Parathyroid adenoma (tissue), 2 donors: ENCODE measurements around the gene ZNF844.
"Not testable (repeated sequence)": the region's sequence is repeated elsewhere in the genome, so short reads cannot be mapped to it uniquely, and the experiment has no call there.

Source experiments
- H2AFZ ChIP-seq: fragments of 300-600 bp; sonication (generic); one replicate; pipeline ENCODE4 v1.7.0; 2017; ENCODE audit warnings: antibody characterized with exemption, mild to moderate bottlenecking
- H3K27ac ChIP-seq: fragments of 300-600 bp; sonication (generic); one replicate; pipeline ENCODE4 v1.7.0; 2017
- H3K27me3 ChIP-seq: fragments of 300-600 bp; sonication (generic); one replicate; pipeline ENCODE4 v1.7.0; 2017; ENCODE audit warnings: low read length; ENCODE audit not compliant: control insufficient read depth, insufficient read depth
- H3K36me3 ChIP-seq: fragments of 300-600 bp; sonication (generic); one replicate; pipeline ENCODE4 v1.7.0; 2017; ENCODE audit warnings: low read length; ENCODE audit not compliant: control insufficient read depth, insufficient read depth
- H3K4me1 ChIP-seq: fragments of 300-600 bp; sonication (generic); one replicate; pipeline ENCODE4 v1.7.0; 2017; ENCODE audit warnings: control low read depth
- H3K4me2 ChIP-seq: fragments of 300-600 bp; sonication (generic); one replicate; pipeline ENCODE4 v1.7.0; 2017; ENCODE audit warnings: low read length
- H3K4me3 ChIP-seq: fragments of 300-600 bp; sonication (generic); one replicate; pipeline ENCODE4 v1.7.0; 2017; ENCODE audit warnings: low read depth, low read length
- H3K79me2 ChIP-seq: fragments of 300-600 bp; sonication (generic); one replicate; pipeline ENCODE4 v1.7.0; 2017; ENCODE audit warnings: control low read depth
- H3K9ac ChIP-seq: fragments of 300-600 bp; sonication (generic); one replicate; pipeline ENCODE4 v1.7.0; 2017; ENCODE audit warnings: mild to moderate bottlenecking
- H3K9me3 ChIP-seq: fragments of 300-600 bp; sonication (generic); one replicate; pipeline ENCODE4 v1.7.0; 2017; ENCODE audit warnings: low read length; ENCODE audit not compliant: control insufficient read depth
- TF ChIP-seq, protein P1 (sequence below): fragments of 300-600 bp; sonication (generic); IDR thresholded peaks from one replicate; pipeline ENCODE4 v1.7.0; 2017; ENCODE audit warnings: antibody characterized with exemption, mild to moderate bottlenecking
- donor health status: primary hyperparathyroidism.

Gene ZNF844

DNA sequence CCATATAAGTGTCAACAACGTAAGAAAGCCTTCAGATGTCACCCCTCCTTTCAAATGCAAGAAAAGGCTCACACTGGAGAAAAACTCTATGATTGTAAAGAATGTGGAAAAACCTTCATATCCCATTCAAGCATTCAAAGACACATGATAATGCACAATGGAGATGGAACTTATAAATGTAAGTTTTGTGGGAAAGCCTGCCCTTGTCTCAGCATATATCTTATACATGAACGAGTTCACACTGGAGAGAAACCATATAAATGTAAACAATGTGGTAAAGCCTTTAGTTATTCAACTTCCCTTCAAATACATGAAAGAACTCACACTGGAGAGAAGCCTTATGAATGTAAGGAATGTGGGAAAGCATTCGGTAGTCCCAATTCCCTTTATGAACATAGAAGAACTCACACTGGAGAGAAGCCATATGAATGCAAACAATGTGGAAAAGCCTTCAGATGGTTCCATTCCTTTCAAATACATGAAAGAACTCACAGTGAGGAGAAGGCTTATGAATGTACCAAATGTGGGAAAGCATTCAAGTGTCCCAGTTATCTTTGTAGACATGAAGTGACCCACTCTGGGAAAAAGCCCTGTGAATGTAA, 11.1 kb downstream of the ZNF844 start:
- H3K27me3 ChIP-seq, result no peaks in the 10 kb centered on the region
- no peak overlapping the region for H2AFZ ChIP-seq
- peaks cover 44% of the 10 kb centered on the region for H3K36me3 ChIP-seq
- no peak overlapping the region for H3K9ac ChIP-seq
- TF ChIP-seq, protein P1, sequence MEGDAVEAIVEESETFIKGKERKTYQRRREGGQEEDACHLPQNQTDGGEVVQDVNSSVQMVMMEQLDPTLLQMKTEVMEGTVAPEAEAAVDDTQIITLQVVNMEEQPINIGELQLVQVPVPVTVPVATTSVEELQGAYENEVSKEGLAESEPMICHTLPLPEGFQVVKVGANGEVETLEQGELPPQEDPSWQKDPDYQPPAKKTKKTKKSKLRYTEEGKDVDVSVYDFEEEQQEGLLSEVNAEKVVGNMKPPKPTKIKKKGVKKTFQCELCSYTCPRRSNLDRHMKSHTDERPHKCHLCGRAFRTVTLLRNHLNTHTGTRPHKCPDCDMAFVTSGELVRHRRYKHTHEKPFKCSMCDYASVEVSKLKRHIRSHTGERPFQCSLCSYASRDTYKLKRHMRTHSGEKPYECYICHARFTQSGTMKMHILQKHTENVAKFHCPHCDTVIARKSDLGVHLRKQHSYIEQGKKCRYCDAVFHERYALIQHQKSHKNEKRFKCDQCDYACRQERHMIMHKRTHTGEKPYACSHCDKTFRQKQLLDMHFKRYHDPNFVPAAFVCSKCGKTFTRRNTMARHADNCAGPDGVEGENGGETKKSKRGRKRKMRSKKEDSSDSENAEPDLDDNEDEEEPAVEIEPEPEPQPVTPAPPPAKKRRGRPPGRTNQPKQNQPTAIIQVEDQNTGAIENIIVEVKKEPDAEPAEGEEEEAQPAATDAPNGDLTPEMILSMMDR, result no peak
- no peaks in the 10 kb centered on the region for H3K4me1 ChIP-seq
- H3K4me2 ChIP-seq, result no peak overlapping the region
- peaks cover 45% of the 10 kb centered on the region for H3K9me3 ChIP-seq
- no peak overlapping the region for H3K4me3 ChIP-seq
- H3K79me2 ChIP-seq, result no peaks in the 10 kb centered on the region
- no peak overlapping the region for H3K27ac ChIP-seq

DNA sequence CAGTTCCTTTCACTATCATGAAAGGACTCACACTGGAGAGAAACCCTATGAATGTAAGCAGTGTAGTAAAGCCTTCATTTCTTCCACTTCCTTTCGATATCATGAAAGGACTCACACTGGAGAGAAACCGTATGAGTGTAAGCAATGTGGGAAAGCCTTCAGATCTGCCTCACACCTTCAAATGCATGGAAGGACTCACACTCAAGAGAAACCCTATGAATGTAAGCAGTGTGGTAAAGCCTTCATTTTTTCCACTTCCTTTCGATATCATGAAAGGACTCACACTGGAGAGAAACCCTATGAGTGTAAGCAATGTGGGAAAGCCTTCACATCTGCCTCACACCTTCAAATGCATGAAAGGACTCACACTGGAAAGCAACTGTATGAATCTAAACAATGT, 11.8 kb downstream of the ZNF844 start:
- not testable (repeated sequence) for H3K27me3 ChIP-seq, H3K4me3 ChIP-seq, H3K9ac ChIP-seq, H3K79me2 ChIP-seq, H3K27ac ChIP-seq, H2AFZ ChIP-seq, H3K4me1 ChIP-seq, H3K4me2 ChIP-seq
- peaks cover 45% of the 10 kb centered on the region for H3K9me3 ChIP-seq
- peaks cover 46% of the 10 kb centered on the region for H3K36me3 ChIP-seq

DNA sequence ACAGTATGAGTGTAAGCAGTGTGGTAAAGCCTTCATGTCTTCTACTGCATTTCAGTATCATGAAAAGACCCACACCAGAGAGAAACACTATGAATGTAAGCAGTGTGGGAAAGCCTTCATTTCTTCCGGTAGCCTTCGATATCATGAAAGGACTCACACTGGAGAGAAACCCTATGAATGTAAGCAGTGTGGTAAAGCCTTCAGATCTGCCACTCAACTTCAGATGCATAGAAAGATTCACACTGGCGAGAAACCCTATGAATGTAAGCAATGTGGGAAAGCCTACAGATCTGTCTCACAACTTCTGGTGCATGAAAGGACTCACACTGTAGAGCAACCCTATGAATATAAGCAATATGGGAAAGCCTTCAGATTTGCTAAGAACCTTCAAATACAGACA, 12.8 kb downstream of the ZNF844 start:
- Histone ChIP-seq H3K27me3 (no peaks in the 10 kb centered on the region), H3K79me2 (no peaks in the 10 kb centered on the region), H2AFZ (no peak overlapping the region), H3K4me2 (no peak overlapping the region), H3K9ac (no peak overlapping the region), H3K4me3 (no peak overlapping the region), H3K36me3 (peaks cover 46% of the 10 kb centered on the region), H3K4me1 (no peaks in the 10 kb centered on the region), H3K27ac (no peak overlapping the region), H3K9me3 (peaks cover 45% of the 10 kb centered on the region)
- TF ChIP-seq, protein P1, result no peak

DNA sequence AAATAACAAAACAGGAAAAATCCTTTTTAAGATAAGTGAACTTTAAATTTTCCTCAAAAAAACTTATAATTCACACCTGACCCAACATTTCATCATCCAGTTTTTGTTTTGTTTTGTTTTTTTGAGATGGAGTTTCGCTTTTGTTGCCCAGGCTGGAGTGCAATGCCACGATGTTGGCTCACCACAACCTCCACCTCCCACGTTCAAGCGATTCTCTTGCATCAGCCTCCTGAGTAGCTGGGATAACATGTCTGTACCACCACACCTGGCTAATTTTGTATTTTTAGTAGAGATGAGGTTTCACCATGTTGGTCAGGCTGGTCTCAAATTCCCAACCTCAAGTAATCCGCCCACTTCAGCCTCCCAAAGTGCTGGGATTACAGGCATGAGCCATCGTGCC, 18.8 kb downstream of the ZNF844 start:
- H3K4me2 ChIP-seq, H3K9ac ChIP-seq, H3K9me3 ChIP-seq, H3K4me3 ChIP-seq, H3K27ac ChIP-seq, H2AFZ ChIP-seq, H3K79me2 ChIP-seq, H3K27me3 ChIP-seq, H3K4me1 ChIP-seq, H3K36me3 ChIP-seq: not testable (repeated sequence)

DNA sequence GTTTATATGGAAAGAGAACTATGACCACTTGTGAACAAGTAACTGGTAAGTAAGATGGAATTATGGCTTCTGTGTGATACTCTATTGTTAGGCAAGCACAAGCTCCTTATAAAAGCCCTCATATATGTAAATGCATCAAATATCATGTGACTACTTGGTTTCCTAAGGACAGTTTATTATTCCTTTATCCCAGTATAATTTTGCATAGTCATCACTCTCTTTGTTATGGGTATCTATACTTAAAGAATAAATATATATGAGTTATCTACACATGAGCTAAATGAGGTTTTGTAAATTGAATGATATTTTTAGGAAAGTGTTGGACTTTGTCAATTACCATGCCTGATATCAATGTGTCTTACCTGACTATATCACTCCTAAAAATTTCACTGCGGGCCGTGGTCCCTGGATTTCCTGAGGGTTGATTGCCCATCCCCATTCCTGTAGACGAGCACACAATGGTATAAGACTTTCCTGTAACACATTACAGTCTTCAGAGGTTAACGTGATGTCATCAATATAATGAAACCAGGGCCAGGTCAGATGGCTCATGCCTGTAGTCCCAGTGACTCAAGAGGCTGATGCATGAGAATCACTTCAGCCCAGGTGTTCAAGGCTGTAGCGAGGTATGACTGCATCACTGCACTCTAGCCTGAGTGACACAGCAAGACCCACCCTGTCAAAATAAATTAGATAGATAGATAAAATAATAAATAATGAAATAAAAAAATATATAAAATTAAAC, 20.7 kb downstream of the ZNF844 start:
- TF ChIP-seq, protein P1, result no peak
- no peak overlapping the region for H3K27ac ChIP-seq

More for the DNA sequence above, 20.7 kb downstream of the ZNF844 start:
- Histone ChIP-seq H3K9me3 (no peaks in the 10 kb centered on the region), H3K36me3 (peaks cover 2% of the 10 kb centered on the region), H3K4me2 (no peak overlapping the region), H3K79me2 (no peaks in the 10 kb centered on the region), H3K9ac (no peak overlapping the region), H3K27me3 (no peaks in the 10 kb centered on the region), H2AFZ (no peak overlapping the region), H3K4me1 (no peaks in the 10 kb centered on the region), H3K4me3 (no peak overlapping the region)
